GM18505 (cell line): Measurements from ENCODE around the gene THOC6.

ENCODE experiments used
- ATAC-seq: cut with Tn5 transposase; IDR thresholded peaks from one replicate; pipeline ENCODE4 v1.9.1; 2021; ENCODE audit not compliant: unreplicated experiment
- POLR2A ChIP-seq: IDR thresholded peaks from 4 replicates; pipeline ENCODE4 v1.6.1; 2011; ENCODE audit warnings: borderline replicate concordance; ENCODE audit not compliant: insufficient read depth, insufficient read length; ENCODE audit errors: extremely low read depth

The THOC6 gene

GRCh38 chr16:3023415-3023668 is 493 bp upstream of the THOC6 start:
- TF ChIP-seq POLR2A = no peak
- ATAC-seq = peak; percentile 0

DNA sequence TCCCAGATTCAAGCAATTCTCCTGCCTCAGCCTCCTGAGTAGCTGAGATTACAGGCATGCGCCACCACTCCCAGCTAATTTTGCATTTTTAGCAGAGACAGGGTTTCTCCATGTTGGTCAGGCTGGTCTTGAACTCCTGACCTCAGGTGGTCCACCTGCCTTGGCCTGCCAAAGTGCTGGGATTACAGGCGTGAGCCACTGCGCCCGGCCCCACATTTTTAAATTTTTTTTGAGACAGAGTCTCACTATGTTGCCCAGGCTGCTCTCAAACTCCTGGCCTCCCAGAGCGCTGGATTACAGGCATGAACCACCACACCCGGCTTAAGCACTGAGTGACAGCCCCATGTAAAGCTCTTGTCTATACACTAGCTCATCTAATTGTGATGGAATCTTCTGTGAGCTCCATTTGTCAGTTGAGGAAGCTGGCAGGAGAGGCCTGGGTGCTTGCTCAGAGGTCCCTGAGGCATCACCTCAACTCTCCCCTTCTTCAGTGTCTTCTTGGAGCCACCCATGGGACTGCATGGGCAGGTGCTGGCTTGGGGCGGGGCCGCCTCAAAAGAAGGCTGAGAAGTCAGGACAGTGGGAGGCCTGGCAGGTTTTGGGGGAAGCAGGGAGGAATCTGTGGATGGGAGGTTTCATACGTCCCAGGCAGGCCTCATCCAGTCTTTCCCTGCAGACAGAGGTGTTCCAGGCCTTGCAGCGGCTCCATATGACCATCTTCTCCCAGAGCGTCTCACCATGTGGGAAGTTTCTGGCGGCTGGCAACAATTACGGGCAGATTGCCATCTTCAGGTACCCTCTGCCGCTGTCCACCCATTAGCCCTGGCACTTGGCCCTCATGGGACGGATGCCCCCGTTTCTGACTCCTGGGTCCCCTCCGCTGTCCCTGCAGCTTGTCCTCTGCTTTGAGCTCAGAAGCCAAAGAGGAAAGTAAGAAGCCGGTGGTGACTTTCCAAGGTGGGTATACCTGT is 1.5 kb downstream of the THOC6 start:
- ATAC-seq = no peak
- TF ChIP-seq POLR2A = no peak

DNA sequence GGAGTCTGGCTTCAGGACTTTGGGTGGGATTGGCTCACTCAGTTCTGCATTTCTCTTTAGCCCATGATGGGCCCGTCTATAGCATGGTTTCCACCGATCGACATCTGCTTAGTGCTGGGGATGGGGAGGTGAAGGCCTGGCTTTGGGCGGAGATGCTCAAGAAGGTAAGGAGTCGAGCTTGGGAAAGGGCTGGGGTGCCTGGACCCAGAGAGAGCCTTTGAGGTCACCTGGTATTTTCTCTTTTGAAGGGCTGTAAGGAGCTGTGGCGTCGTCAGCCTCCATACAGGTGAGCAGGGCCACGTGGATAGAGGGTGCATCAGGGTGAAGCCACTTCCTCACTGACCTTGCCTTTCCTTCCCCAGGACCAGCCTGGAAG is 2.2 kb downstream of the THOC6 start:
- ATAC-seq = no peak
- TF ChIP-seq POLR2A = no peak

DNA sequence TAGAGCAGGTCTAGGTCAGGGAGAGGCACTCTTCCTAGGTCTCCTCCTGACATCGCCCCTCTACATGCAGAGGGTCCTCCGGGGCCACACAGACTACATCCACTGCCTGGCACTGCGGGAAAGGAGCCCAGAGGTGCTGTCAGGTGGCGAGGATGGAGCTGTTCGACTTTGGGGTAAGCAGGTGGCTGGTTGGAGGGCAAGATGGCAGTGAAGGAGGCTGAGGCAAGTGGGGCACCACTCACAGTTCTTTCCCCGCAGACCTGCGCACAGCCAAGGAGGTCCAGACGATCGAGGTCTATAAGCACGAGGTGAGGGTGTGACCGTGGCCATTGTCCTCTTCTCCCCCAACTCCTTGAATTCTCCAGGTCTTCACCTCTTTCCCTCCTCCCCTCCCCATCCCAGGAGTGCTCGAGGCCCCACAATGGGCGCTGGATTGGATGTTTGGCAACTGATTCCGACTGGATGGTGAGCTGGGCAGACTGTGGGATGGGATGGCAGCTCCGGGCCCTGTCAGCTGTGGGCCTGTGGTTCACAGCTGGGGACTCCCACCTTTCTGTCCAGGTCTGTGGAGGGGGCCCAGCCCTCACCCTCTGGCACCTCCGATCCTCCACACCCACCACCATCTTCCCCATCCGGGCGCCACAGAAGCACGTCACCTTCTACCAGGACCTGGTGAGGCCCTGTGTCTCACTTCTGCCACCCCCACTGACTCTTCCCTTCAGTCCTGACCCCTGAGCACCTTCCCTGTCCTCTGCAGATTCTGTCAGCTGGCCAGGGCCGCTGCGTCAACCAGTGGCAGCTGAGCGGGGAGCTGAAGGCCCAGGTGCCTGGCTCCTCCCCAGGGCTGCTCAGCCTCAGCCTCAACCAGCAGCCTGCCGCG is 3.0 kb downstream of the THOC6 start:
- no peak for ATAC-seq
- no peak for TF ChIP-seq POLR2A

- ATAC-seq = no peak
Measured at GRCh38 chr16:3027489-3027795, 3.6 kb downstream of the THOC6 start.

DNA sequence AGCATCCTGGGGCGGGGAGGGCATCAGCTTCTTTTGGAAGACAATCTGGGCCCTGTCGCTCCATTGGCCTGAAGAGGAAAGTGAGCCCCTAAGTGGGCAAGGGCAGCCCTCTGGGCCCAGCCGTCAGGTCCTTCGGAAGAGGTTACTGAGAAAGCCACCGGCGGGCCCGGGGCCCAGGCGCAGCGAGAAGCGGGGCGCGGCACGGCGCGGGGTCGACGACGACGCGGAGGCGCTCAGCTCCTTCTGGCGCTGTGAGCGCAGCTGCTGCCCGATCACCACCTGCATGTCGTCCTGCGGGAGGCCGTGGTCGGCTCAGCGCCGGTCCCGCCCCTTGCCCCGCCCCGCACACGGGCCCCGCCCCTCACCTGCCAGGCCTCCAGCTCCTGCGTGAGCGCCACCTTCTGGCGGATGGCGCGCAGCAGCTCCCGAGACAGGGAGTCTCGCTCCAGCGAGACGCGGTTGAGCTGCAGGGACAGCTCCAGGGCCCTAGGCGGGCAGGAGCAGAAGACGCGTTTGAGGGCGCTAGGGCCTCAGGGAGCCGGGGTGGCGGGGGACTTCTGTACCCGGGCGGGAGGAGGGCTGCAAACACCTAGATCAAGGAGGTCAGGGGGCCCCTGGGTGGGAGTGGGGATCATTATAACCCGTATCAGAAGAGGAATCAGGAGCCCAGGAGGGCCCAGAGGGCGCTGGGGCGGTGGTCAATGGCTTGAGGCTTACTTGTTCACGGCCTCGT is 4.3 kb downstream of the THOC6 start:
- peak; percentile 29 for ATAC-seq
- TF ChIP-seq POLR2A = no peak

More at GRCh38 chr16:3027489-3027795, 3.6 kb downstream of the THOC6 start:
- TF ChIP-seq POLR2A = no peak

DNA sequence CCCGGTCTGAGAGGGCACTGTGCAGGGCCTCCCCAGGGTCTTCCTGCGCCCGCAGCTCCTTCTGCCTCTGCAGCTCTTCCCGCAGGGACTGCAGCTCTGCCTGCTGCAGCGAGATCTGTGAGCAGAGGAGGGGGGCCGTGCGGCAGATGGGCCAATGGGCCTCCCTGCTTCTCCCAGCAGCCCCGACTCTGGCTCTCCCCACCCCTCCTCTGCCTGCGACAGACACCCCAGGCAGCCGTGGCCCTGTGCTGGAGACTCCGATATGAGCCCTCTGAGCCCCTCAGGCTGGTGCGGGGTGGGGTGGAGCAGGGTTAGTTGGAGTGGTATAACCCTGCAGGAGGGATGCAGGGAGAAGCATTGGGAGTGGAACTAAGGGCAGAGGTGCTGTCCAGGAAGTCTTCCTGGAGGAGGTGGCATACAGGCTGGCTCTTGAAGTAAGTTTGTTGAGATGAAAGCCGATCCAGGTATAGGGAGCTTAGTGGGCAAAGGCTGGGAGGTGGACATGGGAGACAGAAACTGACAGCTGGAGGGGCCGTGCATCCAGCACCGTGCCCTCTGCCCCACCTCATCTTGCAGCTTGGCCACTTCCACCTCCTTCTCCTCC is 5.0 kb downstream of the THOC6 start:
- ATAC-seq = no peak
- TF ChIP-seq POLR2A = no peak

GRCh38 chr16:3029491-3030221 is 5.8 kb downstream of the THOC6 start:
- TF ChIP-seq POLR2A = no peak
- no peak for ATAC-seq

DNA sequence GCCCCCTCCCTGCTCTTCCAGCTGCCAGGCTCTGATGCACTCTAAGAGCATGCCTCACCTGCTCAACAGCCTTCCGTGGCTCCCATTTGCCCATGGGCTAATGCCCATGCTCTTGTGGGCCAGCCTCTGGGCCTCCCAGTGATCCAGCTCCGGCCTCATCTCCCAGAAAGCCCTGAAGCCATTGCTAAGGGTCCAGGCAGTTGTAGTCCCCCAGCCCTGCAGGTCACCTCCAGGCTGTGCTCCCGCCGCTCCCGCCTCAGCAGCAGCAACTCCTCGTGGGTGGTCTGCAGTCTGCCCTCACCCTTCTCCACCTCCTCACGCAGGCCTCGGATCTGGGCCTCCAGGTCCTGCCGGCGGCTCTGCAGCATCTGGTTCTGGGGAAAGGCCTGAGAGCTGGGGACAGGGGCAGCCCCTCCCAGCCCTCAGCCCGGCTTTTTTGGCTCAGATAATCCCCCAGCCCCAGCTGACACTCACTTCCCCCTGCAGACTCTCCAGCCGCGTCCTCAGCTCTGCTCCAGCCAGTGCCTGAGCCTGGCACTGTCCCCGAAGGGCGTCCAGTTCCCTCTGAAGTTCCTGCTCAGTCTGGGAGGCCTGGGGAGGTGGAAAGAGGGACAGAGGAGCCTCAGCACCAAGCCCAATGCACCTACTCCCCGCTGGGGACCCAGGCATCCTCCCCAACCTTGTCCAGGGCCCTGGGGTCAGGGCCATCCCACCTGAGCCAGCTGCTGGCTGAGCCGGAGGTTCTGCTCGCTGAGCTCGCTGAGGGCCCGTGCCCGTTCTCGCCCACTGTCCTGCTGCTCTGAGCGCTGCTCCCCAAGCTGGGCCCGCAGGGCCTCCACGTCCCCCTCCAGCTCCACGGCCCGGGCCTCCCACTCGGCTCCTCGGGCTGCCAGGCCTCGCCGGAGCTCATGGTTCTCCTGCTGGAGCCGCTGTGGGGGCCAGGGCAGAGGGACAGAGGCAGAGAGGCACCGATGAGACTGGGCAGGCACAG is 6.7 kb downstream of the THOC6 start:
- ATAC-seq = no peak
- TF ChIP-seq POLR2A = no peak

- no peak for TF ChIP-seq POLR2A
- no peak for ATAC-seq
Measured at GRCh38 chr16:3032624-3033023, 8.8 kb downstream of the THOC6 start.

DNA sequence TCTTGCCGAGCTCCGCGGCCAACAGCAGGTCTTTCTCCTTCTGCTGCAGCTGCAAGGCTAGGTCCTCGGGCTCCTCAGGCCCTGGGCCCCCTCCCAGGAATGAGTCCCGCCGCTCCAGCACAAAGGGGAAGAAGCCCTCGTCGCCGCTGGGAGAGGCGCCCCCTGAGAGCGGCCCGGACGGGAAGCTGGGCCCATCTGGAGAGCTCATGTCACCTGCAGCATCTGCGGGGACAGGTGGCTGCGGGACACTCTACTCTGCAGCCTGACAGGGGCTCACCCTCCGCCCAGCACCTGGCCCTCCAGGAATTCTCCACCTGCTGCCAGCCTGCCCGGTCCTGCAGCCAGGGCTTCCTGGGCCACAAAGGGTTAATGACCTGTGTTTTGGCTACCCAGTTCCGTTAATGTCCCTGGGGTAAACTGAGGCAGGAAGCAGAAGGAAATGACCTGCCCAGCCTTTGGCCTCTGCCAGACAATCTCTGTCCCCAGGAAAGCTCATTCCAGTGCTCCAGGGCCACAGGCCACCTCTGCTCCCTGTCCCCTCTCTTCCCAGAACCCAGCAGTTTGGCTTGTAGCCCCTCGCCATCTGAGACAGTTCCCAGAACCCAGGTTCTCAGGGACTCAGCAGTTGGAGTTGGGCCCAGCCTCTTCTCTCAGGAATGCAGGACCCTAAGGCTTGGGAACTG is 11.6 kb downstream of the THOC6 start:
- no peak for ATAC-seq

More for the DNA sequence above, 11.6 kb downstream of the THOC6 start:
- no peak for TF ChIP-seq POLR2A
